Measurements from ENCODE around the gene TEDC1. TPM values are rescaled to one million over a fixed set of nuclear protein-coding genes. Genes with fewer than 3 reads are reported as not detected.

TEDC1 gene
- total RNA-seq, 1 experiment from 2014 or later: 30.3 TPM

- ChIA-PET CTCF (no interaction called here), POLR2A (no interaction called here)
- no peak for TF ChIP-seq CTCF (IDR thresholded peaks at IDR 0.05; ENCODE audit: insufficient read depth in 1 of 2, low read depth in 1 of 2, low read length in 1 of 2, severe bottlenecking in 1 of 2, unreplicated experiment in 1 of 2)
- intact Hi-C loops (cut with micrococcal nuclease; ENCODE audit: unreplicated experiment): no loop called here
- no peak overlapping the region for H3K4me3 ChIP-seq (ENCODE audit: low read depth, low read length)
- peak in 1 of 2 experiments; percentile 33 for DNase-seq
- Mint-ChIP-seq H3K4me3 (ENCODE audit: unreplicated experiment) (no peak overlapping the region), H3K36me3 (ENCODE audit: insufficient read depth, unreplicated experiment) (peaks cover 24% of the 10 kb centered on the region), H3K4me1 (ENCODE audit: low read depth, unreplicated experiment) (no peaks in the 10 kb centered on the region), H3K27ac (ENCODE audit: unreplicated experiment) (no peak overlapping the region), H3K27me3 (ENCODE audit: insufficient read depth, unreplicated experiment) (no peaks in the 10 kb centered on the region), H3K9me3 (ENCODE audit: unreplicated experiment) (no peaks in the 10 kb centered on the region)
- H3K4me1 ChIP-seq: peaks cover 3% of the 10 kb centered on the region; the same call in 1 of the 2 replicates
- BruUV-seq (replicated peaks): no TSS peak
- no peaks in the 10 kb centered on the region; the same call in 1 of the 2 replicates for H3K36me3 ChIP-seq (ENCODE audit: control insufficient read depth, insufficient read depth, low read length)
- no peaks in the 10 kb centered on the region for H3K27me3 ChIP-seq (replicated peaks; ENCODE audit: control insufficient read depth, insufficient read depth, low read length)
- no peaks in the 10 kb centered on the region for H3K9me3 ChIP-seq
Measured at GRCh38 chr14:105495990-105496830, 5.2 kb downstream of the TEDC1 start.

DNA sequence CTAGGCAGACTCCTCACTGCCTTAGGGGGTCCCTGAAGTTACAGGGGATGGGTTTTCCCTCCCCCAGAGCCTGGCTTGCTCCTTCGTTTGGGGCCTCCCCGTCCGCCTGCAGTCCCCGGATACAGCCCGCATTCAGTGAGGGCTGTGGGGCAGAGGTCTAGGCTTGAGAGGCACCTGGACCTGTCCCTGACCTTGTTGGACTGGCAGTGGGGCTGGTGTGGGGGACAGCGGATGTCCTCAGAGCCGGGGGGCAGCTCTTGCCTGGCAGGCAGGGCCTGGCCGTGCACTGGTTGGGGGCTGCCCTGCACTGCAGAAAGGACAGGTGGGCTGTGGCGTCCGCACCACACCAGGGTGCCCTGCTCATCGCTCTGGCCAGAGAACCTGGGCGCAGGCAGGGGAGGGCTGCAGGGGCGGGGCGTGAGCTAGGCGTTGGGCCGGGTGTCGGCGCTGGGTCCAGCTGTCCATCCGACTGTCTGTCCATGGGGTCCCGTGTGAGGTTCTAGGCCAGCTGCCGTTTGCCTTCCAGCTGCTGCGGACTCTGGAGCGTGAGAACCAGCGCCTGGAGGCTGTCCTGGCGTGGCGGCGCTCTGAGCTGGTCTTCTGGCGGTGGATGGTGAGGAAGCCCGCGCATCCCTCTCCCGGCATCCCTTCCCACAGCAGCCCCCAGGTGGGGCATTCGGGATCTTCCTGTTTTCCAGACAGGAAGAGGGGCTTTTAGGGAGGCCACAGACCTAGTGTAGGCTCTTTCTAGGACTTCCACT, 6.0 kb downstream of the TEDC1 start:
- no peak for TF ChIP-seq CTCF (IDR thresholded peaks at IDR 0.05; ENCODE audit: insufficient read depth in 1 of 2, low read depth in 1 of 2, low read length in 1 of 2, severe bottlenecking in 1 of 2, unreplicated experiment in 1 of 2)
- no peaks in the 10 kb centered on the region for H3K4me1 Mint-ChIP-seq (ENCODE audit: low read depth, unreplicated experiment)
- no peak overlapping the region for H3K4me3 Mint-ChIP-seq (ENCODE audit: unreplicated experiment)
- H3K4me1 ChIP-seq: peaks cover under 1% of the 10 kb centered on the region; the same call in 1 of the 2 replicates
- H3K27me3 Mint-ChIP-seq (ENCODE audit: insufficient read depth, unreplicated experiment): no peaks in the 10 kb centered on the region
- H3K9me3 Mint-ChIP-seq (ENCODE audit: unreplicated experiment): no peaks in the 10 kb centered on the region
- intact Hi-C loops (cut with micrococcal nuclease; ENCODE audit: unreplicated experiment): no loop called here
- no peaks in the 10 kb centered on the region; the same call in 1 of the 2 replicates for H3K36me3 ChIP-seq (ENCODE audit: control insufficient read depth, insufficient read depth, low read length)
- no peaks in the 10 kb centered on the region for H3K27me3 ChIP-seq (replicated peaks; ENCODE audit: control insufficient read depth, insufficient read depth, low read length)
- no peak for DNase-seq
- no peaks in the 10 kb centered on the region for H3K9me3 ChIP-seq
- no TSS peak for BruUV-seq (replicated peaks)
- peaks cover 18% of the 10 kb centered on the region for H3K36me3 Mint-ChIP-seq (ENCODE audit: insufficient read depth, unreplicated experiment)
- no peak overlapping the region for H3K4me3 ChIP-seq (ENCODE audit: low read depth, low read length)
- ChIA-PET POLR2A (no interaction called here), CTCF (interaction anchor here (1.0 kb wide), 1 partner anchor 16 kb away, joined by 3 read pairs; no protein-coding TSS in a partner anchor)
- H3K27ac Mint-ChIP-seq (ENCODE audit: unreplicated experiment): no peak overlapping the region

GRCh38 chr14:105497671-105498429, 6.8 kb downstream of the TEDC1 start:
- Mint-ChIP-seq H3K27me3 (ENCODE audit: insufficient read depth, unreplicated experiment) (no peaks in the 10 kb centered on the region), H3K36me3 (ENCODE audit: insufficient read depth, unreplicated experiment) (peaks cover 22% of the 10 kb centered on the region), H3K27ac (ENCODE audit: unreplicated experiment) (no peak overlapping the region), H3K4me1 (ENCODE audit: low read depth, unreplicated experiment) (no peaks in the 10 kb centered on the region), H3K9me3 (ENCODE audit: unreplicated experiment) (no peaks in the 10 kb centered on the region), H3K4me3 (ENCODE audit: unreplicated experiment) (no peak overlapping the region)
- DNase-seq: peak in 1 of 2 experiments; percentile 29
- ChIA-PET POLR2A (no interaction called here), CTCF (interaction anchor here (1.0 kb wide), 1 partner anchor 17 kb away, joined by 3 read pairs; no protein-coding TSS in a partner anchor)
- intact Hi-C loops (cut with micrococcal nuclease; ENCODE audit: unreplicated experiment): no loop called here
- Histone ChIP-seq H3K9me3 (no peaks in the 10 kb centered on the region), H3K4me1 (no peaks in the 10 kb centered on the region), H3K27me3 (replicated peaks; ENCODE audit: control insufficient read depth, insufficient read depth, low read length) (no peaks in the 10 kb centered on the region), H3K36me3 (ENCODE audit: control insufficient read depth, insufficient read depth, low read length) (no peaks in the 10 kb centered on the region), H3K4me3 (ENCODE audit: low read depth, low read length) (no peak overlapping the region)
- TF ChIP-seq CTCF (IDR thresholded peaks at IDR 0.05; ENCODE audit: insufficient read depth in 1 of 2, low read depth in 1 of 2, low read length in 1 of 2, severe bottlenecking in 1 of 2, unreplicated experiment in 1 of 2): no peak
- BruUV-seq (replicated peaks): no TSS peak

All from Caco-2 (cell line).